ENCODE data around the gene APBB2.

The APBB2 gene

GRCh38 chr4:41215155-41215554, 813 bp upstream of the APBB2 start:
- DNase-seq, result no peak

- DNase-seq, result no peak
Observed at GRCh38 chr4:41214825-41215146, 444 bp upstream of the APBB2 start.

DNA sequence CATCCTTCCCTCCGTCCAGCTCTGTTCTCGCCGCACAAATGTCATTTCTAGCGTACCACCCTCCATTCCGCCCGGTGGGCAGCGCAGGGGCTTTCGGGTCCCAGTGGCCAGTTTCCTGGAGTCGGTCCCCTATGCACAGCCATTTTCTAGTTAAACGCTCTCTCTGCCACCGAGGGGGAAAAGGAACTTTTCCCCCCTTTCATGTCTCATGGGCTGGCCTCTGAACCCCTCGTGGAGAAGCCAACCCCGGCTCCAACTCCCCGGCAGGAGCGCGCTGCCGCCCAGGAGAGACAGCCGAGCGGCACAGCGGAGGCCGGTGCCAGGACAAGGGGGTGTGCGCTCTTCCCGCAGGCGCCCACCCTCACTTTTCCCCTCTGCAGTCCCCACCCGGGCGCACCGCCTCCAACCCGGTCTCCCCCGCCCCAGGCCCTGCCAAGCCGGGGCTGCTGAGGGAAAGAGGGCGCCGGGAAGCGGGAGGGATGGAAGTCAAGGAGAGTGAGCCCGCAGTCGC, 662 bp downstream of the APBB2 start:
- DNase-seq, result peak; percentile 21

- DNase-seq, result peak; percentile 12
Observed at GRCh38 chr4:41212616-41213203, 1.6 kb downstream of the APBB2 start.

DNA sequence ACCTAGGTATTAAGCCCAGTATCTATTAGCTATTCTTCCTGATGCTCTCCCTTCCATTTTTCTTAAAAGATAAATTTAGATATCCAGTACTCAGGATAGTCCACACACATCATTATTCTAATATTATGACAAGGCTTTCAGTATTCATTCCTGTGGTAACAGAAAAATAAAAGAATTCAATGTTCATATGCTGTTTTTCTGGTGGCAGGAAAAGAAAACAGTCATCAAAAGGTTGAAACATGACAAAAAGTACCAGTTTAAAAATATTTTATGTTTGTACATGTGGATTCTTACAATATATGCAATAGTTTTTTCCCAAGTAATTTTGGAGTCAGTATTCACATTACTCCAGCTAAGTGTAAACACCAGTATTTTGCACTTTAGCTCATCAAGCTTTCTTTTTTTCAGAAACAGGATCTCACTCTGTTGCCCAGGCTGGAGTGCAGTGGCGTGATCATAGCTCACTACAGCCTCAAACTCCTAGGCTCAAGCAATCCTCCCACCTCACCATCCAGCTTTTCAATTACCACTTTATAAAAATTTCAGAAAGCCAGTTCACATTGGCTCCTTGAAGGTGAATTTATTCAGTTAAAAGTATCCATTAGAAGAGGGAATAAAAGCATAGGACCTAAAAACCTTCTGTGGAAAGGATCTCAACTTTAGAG, 2.3 kb downstream of the APBB2 start:
- no peak for DNase-seq

DNA sequence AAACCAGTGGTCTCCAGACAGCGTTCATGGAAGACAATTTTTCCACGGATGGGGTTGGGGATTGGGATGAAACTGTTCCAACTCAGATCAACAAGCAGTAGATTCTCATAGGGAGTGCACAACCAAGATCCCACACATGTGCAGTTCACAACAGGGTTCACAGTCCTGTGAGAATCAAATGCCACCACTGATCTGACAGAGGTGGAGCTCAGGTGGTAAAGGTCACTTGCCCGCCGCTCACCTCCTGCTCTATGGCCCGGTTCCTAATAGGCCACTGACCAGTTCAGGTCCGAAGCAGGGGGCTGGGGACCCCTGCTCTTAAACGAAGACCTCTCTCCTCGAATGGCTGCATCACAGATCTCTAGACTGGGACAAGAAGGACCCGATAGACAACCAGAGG, 4.4 kb downstream of the APBB2 start:
- no peak for DNase-seq

DNA sequence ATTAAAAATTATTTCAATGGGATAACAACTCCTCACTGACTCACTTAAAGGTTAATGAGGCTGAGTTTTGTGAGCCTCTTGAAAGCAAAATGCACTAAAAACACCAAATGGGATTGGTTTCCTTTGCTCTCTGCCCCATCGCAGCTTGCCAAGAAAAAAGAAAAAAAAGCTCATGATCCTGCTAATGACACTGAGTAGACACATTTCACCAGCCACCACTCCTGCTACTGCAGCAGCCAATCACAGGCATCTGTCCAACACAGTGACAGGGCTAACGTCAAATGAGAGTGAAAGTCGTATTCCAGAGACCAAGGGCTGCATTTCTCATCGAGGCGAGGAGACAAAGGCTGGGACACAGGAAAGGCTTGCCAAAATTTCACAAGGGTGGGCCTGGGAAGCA, 5.2 kb downstream of the APBB2 start:
- no peak for DNase-seq

GRCh38 chr4:41207291-41207831, 7.0 kb downstream of the APBB2 start:
- DNase-seq, result no peak

GRCh38 chr4:41205854-41206460, 8.4 kb downstream of the APBB2 start:
- DNase-seq, result no peak

DNA sequence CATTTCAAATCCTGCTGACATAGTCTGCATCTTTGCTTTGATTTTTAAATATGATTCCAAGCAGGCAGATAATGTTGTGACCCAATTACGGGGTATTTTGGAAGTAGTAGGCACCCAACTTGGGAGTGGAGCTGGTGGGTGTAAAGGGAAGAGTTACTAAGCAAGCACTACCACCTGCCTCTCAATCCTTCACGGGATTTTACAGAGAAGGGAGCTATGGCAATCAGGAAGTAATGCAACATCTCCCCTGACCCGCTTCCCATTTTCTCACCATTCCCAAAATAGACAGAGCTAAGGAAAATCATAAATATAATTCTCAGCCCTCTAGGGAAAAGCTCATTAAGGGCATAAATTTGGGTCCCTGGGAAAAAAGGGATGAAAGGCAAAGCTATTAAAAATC, 9.2 kb downstream of the APBB2 start:
- no peak for DNase-seq

DNA sequence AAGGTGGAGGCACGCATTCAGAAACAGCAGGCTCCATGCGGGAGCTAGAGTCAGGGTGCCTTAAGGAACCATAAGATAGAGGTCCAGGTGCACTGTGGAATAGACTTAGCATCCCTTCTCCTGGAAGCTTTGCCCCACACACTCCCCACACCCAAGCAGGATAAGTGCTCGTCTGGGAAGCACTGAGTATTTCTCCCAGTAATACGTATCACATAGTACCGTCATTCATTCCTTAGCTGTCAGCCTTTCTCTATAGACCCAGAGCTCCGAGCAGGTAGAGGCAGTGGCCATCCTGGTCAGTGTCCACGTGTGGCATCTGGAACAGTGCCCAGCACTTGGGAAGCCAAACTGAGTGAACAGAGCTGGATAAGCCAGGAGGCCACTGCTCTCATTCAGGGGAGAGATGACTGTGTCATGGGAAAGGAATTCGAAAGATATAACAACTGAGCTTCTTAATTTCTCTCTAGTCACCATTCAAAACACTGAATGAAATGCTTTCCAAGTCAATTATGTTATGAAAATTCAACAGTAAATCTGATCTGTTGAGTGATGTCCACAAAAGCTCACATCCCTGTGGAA, 9.9 kb downstream of the APBB2 start:
- no peak for DNase-seq

DNA sequence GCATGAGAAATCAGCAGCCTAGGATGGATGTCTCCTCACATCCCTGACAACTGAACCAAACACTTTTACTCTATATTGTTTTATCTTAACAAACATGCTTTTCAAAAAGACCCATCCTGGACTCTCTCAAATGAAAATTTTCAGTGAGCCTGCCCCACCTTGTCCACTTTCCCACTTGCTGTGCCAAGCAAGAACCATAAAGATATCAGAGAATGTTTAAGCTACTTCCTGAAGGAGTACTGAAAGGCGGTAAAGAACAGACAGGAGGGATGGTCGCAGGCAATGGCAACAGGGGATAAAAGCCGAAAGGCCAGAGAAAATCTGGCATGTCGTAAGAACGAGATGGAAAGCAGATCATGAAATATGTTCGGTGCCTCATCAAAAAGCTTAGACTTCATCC, 10.5 kb downstream of the APBB2 start:
- DNase-seq, result no peak

DNA sequence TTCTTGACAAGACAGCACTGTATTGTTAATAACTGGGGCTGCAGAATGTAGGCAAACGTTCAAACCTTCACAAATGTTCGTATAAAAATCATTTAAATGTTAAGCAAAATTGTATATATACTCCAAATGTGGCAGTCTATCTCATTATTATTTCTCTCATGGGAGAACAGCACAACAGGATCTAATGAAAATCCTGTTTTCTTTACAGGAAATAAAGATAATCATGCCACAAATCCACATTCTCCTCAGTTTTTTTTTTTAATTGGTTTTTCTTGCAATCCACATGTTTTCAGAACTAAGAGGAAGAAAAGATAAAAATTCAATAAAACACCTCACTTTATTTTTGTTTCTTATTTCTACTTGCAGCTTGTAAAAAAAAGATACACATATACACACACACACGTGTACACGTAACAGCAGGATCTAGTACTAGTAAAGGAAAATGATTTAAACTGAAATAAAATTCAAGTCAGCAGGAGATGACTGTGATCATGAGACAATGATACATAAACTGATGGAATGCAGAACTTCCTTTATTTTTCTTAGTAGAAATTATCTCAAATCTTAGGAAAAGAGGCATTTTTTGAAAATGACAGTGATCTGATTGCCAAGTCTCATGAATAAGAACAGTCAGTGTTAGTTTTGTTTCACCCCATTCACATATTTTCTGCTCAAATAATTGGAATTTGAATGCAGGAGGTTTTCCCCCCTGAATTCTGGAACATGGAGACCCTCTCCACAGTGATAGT, 11.3 kb downstream of the APBB2 start:
- no peak for DNase-seq

DNA sequence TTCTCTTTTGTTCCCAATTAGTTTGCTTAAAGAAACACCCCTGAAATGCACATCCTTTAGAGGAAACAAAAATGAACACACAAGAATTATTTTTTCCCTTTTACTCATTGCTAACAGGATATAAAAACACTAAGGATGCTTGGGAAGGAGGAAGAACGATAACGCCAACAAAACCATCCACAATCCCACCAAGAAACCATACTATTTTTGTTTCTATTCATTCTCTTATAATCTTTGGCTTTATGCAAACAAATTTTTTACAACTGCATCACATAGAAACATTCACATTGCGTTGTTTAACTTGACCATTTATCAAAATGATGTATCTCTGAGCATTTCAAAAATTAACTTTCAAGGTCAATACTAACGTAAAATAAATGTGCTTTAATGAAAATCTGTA, 12.0 kb downstream of the APBB2 start:
- DNase-seq, result no peak

DNA sequence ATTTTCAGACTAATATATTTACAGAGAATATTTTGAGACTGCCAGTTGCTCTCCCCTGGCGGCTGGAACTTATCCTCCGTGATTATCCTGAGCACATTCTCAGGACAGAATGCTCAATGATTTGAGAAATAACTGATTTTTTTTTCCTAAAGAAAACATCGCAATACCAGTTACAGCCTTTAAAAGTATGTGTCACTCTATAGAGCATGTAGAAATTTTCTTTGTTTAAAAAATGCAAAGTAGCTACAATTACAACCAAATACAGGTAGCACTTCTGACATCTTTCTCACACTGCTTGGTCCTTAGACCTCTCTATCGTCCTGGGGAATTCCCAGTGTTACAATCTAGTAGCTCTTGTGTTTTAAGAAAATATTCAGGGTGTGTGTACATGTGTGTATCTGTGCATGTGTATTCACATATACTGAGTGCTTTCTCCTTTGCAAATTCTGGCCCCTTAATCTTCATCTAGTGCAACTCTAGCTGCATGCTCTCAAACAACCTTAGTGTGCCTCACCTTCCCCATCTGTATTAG, 13.8 kb downstream of the APBB2 start:
- no peak for DNase-seq

DNA sequence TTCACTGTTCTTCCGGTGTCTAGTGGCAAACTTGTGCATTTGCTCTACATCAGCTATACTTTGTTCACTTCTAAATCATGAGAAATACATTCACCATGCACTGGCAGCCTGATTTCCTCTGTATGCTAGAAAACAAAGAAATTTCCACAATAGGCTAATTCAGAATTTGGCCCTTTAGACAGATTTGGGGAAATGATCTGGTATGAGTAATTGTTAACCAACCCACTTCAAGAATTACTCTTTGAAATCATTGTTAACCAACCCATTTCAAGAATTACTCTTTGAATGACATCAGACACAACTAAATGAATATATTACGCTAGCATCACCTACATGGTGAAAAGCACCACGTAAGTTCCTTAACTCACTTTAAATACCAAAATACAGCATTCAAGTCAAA, 14.6 kb downstream of the APBB2 start:
- DNase-seq, result no peak

DNA sequence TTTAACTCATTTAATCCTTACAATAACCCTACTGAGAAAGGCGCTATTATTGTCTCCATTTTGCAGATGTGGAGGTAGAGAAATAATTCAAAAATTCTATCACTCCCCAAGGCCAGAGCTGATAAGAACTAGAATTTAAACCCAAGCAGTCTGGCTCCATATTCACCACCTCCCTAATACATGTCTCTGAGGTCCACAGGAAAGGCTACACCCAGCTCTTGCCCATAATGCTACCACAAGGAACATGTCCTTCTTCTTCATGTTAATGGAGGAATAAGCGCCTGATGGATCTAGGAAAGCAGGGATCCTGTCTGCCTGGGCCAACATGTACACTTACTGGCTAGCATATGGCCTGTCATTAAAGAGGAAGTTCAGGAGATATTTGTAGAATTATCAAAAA, 16.3 kb downstream of the APBB2 start:
- DNase-seq, result no peak

- DNase-seq, result no peak
Observed at GRCh38 chr4:41197495-41197894, 16.8 kb downstream of the APBB2 start.

GRCh38 chr4:41196633-41197332, 17.6 kb downstream of the APBB2 start:
- no peak for DNase-seq

- no peak for DNase-seq
Observed at GRCh38 chr4:41192136-41192535, 22.2 kb downstream of the APBB2 start.

- DNase-seq, result no peak
Observed at GRCh38 chr4:41189666-41190065, 24.7 kb downstream of the APBB2 start.

GRCh38 chr4:41189076-41189475, 25.3 kb downstream of the APBB2 start:
- DNase-seq, result no peak

Measured in stimulated activated CD4-positive, alpha-beta T cell treated with anti-CD3 and anti-CD28 coated beads, Interleukin-15, amount 100 ng/mL, for 24 hours (primary cell).